Activated CD8-positive, alpha-beta T cell treated with anti-CD3 and anti-CD28 coated beads, Interleukin-2, amount 10 ng/mL, durations not matched to agents 7 days and 5 days (primary cell): ENCODE results near the gene GSTO2. TPM values are rescaled to one million over a fixed set of nuclear protein-coding genes. Genes with fewer than 3 reads are reported as not detected.

ENCODE experiments used
- ATAC-seq: fragments of 150-1000 bp; cut with Tn5 transposase; one replicate; pipeline ENCODE4 v1.10.0; 2021; ENCODE audit warnings: moderate library complexity
- CTCF ChIA-PET: fragments of 350-600 bp; sonication (Branson Sonifier 250); formaldehyde crosslinking; loops from one replicate; lab custom pipeline; 2021; ENCODE audit warnings: antibody characterized with exemption; lab: Charles Lee
- POLR2A ChIA-PET: fragments of 350-600 bp; sonication (Branson Sonifier 250); formaldehyde crosslinking; loops from one replicate; lab custom pipeline; 2021; ENCODE audit warnings: antibody characterized with exemption; lab: Charles Lee
- DNase-seq: peaks from one replicate; pipeline ENCODE4 v3.0.0-alpha.2; 2020
- H3K27ac Mint-ChIP-seq: one replicate; pipeline ENCODE4 v1.8.0; 2021; ENCODE audit warnings: mild to moderate bottlenecking, mixed read lengths
- H3K27me3 Mint-ChIP-seq: one replicate; pipeline ENCODE4 v1.8.0; 2021; ENCODE audit warnings: low read depth, mixed read lengths
- H3K36me3 Mint-ChIP-seq: one replicate; pipeline ENCODE4 v1.8.0; 2021; ENCODE audit warnings: low read depth, mixed read lengths
- H3K4me1 Mint-ChIP-seq: one replicate; pipeline ENCODE4 v1.8.0; 2021; ENCODE audit warnings: low read depth, mixed read lengths
- H3K4me3 Mint-ChIP-seq: one replicate; pipeline ENCODE4 v1.8.0; 2021; ENCODE audit warnings: mild to moderate bottlenecking, mixed read lengths
- H3K9me3 Mint-ChIP-seq: one replicate; pipeline ENCODE4 v1.8.0; 2022; ENCODE audit warnings: mixed read lengths; ENCODE audit not compliant: insufficient read depth
- total RNA-seq, 2 experiments: library from RNA; stranded (reverse); gene quantifications; one replicate each; pipeline ENCODE4 v1.2.3, GENCODE V29; 2021

The GSTO2 gene
- total RNA-seq, 2 experiments from 2014 or later, result 0.94 to 1.2 TPM

GRCh38 chr10:104326991-104327610 lies 58.1 kb downstream of the GSTO2 start:
- H3K27me3 Mint-ChIP-seq, result no peaks in the 10 kb centered on the region
- POLR2A ChIA-PET, result interaction anchor here (0.7 to 1.1 kb wide), 3 partner anchors 11 to 72 kb away, joined by 3 read pairs; partner anchors contain the start of gene GSTO1
- DNase-seq (no peak), ATAC-seq (no peak)
- H3K9me3 Mint-ChIP-seq, result no peaks in the 10 kb centered on the region
- peak overlapping the region; percentile 19 for H3K4me3 Mint-ChIP-seq
- CTCF ChIA-PET, result interaction anchor here (0.9 to 6.5 kb wide), 5 partner anchors 9 to 25 kb away, joined by 3 to 53 read pairs (median 5); partner anchors contain the start of gene CFAP58
- peaks cover 99% of the 10 kb centered on the region for H3K4me1 Mint-ChIP-seq
- peak overlapping the region; percentile 91 for H3K27ac Mint-ChIP-seq
- peaks cover 47% of the 10 kb centered on the region for H3K36me3 Mint-ChIP-seq

DNA sequence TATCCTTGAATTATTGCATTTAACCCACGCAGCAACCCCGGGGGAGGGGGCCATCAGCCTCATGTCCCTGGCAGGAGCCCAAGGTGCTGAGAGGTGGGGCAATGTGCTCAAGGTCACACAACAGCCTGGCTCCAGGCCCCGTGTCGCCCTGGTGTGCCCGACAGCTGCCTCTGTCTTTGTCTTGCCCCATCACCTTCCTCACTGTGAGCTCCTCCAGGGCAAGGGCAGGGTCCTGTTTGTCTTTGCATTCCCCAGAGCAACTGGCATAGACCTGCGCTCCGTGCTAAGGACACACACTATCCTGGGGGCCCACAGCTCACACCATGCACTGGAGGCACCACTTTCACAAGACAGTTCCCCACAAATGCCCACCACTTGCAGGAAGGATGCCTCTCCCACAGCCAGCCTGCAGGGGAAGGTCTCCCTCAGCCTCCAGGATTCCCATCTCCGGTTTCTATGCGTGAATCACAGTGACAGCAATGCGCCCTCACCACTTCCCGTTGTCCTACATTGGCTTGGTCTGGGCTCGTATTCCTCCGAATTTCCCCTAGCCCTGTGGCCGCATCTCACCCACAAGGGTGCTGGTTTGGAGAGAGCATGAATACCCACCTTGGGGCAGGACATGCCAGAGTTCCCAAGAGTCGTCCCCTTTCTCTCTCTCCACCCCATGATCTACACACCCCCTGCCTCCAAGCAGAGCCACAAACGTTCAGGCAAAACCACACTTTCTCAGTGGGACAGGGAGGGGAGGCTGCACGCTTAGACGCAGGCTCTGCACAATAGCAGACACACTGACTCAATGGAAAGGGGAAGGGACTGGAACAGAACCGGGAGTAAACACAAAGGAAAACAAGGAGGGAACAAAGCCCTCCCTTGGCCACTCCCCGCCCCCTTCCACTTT lies 59.0 kb downstream of the GSTO2 start:
- ChIA-PET CTCF (interaction anchor here (1.5 to 6.5 kb wide), 6 partner anchors 8 to 36 kb away, joined by 4 to 53 read pairs (median 9); partner anchors contain the start of genes CFAP58 and ITPRIP), POLR2A (interaction anchor here (0.7 to 2.2 kb wide), 3 partner anchors 10 to 73 kb away, joined by 3 to 24 read pairs (median 3); partner anchors contain the start of genes GSTO1 and ITPRIP)
- no peak for DNase-seq
- Mint-ChIP-seq H3K36me3 (peaks cover 49% of the 10 kb centered on the region), H3K4me3 (peak overlapping the region; percentile 55), H3K27me3 (no peaks in the 10 kb centered on the region), H3K9me3 (no peaks in the 10 kb centered on the region), H3K27ac (peak overlapping the region; percentile 91), H3K4me1 (peaks cover 98% of the 10 kb centered on the region)
- peak; percentile 4 for ATAC-seq

- Mint-ChIP-seq H3K36me3 (peaks cover 53% of the 10 kb centered on the region), H3K27me3 (no peaks in the 10 kb centered on the region), H3K9me3 (no peaks in the 10 kb centered on the region), H3K4me3 (peak overlapping the region; percentile 55), H3K27ac (peak overlapping the region; percentile 91), H3K4me1 (peaks cover 98% of the 10 kb centered on the region)
- DNase-seq (no peak), ATAC-seq (peak; percentile 5)
- ChIA-PET CTCF (interaction anchor here (0.6 to 6.5 kb wide), 6 partner anchors 9 to 37 kb away, joined by 3 to 53 read pairs (median 9); partner anchors contain the start of genes CFAP58 and ITPRIP), POLR2A (interaction anchor here (2.2 kb wide), 1 partner anchor 10 kb away, joined by 24 read pairs; the partner anchor contains the start of gene ITPRIP)
Measured at GRCh38 chr10:104328646-104328895, 59.6 kb downstream of the GSTO2 start.

GRCh38 chr10:104328896-104329710 lies 60.1 kb downstream of the GSTO2 start:
- Mint-ChIP-seq H3K27ac (peak overlapping the region; percentile 91), H3K36me3 (peaks cover 49% of the 10 kb centered on the region), H3K27me3 (no peaks in the 10 kb centered on the region), H3K4me1 (peaks cover 98% of the 10 kb centered on the region), H3K4me3 (peak overlapping the region; percentile 55), H3K9me3 (no peaks in the 10 kb centered on the region)
- ATAC-seq (peak; percentile 69), DNase-seq (peak; percentile 79)
- ChIA-PET CTCF (interaction anchor here (0.6 to 6.5 kb wide), 12 partner anchors 8 to 68 kb away, joined by 3 to 53 read pairs (median 4); partner anchors contain the start of genes CFAP58 and ITPRIP), POLR2A (interaction anchor here (0.9 to 2.2 kb wide), 5 partner anchors 9 to 30 kb away, joined by 3 to 24 read pairs (median 4); partner anchors contain the start of gene ITPRIP)

- Mint-ChIP-seq H3K27me3 (no peaks in the 10 kb centered on the region), H3K27ac (peak overlapping the region; percentile 91), H3K4me1 (peaks cover 98% of the 10 kb centered on the region), H3K9me3 (no peaks in the 10 kb centered on the region), H3K4me3 (peak overlapping the region; percentile 55), H3K36me3 (peaks cover 45% of the 10 kb centered on the region)
- POLR2A ChIA-PET, result interaction anchor here (0.9 to 2.2 kb wide), 5 partner anchors 9 to 30 kb away, joined by 3 to 24 read pairs (median 4); partner anchors contain the start of gene ITPRIP
- DNase-seq (no peak), ATAC-seq (peak; percentile 3)
- CTCF ChIA-PET, result interaction anchor here (1.0 to 6.5 kb wide), 11 partner anchors 8 to 69 kb away, joined by 3 to 53 read pairs (median 4); partner anchors contain the start of genes CFAP58 and ITPRIP
Measured at GRCh38 chr10:104329735-104330134, 60.8 kb downstream of the GSTO2 start.

GRCh38 chr10:104330168-104331110 lies 61.5 kb downstream of the GSTO2 start:
- ChIA-PET POLR2A (interaction anchor here (0.6 to 2.2 kb wide), 6 partner anchors 8 to 54 kb away, joined by 3 to 24 read pairs (median 4); partner anchors contain the start of gene ITPRIP), CTCF (interaction anchor here (1.0 to 6.5 kb wide), 11 partner anchors 8 to 70 kb away, joined by 3 to 53 read pairs (median 4); partner anchors contain the start of genes CFAP58 and ITPRIP)
- no peaks in the 10 kb centered on the region for H3K9me3 Mint-ChIP-seq
- peaks cover 98% of the 10 kb centered on the region for H3K4me1 Mint-ChIP-seq
- DNase-seq (no peak), ATAC-seq (no peak)
- H3K36me3 Mint-ChIP-seq, result peaks cover 44% of the 10 kb centered on the region
- peak overlapping the region; percentile 91 for H3K27ac Mint-ChIP-seq
- no peaks in the 10 kb centered on the region for H3K27me3 Mint-ChIP-seq
- H3K4me3 Mint-ChIP-seq, result no peak overlapping the region

DNA sequence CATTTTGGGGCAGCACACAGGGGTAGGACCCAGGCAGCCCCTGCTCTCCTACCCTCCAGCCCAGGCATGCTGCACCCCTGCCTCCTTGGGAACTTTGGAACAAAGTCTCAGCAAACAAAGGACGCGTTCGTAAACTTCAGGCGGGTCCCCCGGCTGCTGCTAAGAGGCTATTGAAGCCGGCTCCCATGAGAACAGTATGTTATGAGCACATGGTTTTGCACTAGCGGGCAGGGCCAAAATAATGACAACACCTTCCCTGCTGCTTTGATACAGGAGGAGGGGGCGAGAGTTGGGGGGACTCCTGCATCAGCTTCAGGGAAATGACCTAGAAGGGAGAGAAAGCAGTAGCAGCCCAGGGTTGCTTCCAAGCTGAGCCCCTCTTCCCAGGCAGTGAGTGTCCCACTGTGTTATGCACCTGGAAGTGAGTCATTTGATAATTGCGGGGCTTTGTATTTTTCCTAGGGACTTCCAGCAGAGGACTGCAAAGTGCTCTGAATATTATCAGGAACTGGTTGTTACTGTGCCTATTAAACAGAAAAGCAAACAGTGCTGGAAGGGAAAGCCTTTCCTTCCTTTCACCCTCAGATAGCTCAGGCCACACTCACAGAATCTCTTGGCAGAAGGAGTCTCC lies 62.3 kb downstream of the GSTO2 start:
- peaks cover 97% of the 10 kb centered on the region for H3K4me1 Mint-ChIP-seq
- ChIA-PET POLR2A (no interaction called here), CTCF (interaction anchor here (1.7 to 6.5 kb wide), 4 partner anchors 15 to 57 kb away, joined by 3 to 53 read pairs (median 22); partner anchors contain the start of gene CFAP58)
- H3K27me3 Mint-ChIP-seq, result no peaks in the 10 kb centered on the region
- peaks cover 39% of the 10 kb centered on the region for H3K36me3 Mint-ChIP-seq
- no peak for ATAC-seq
- no peak overlapping the region for H3K4me3 Mint-ChIP-seq
- DNase-seq, result no peak
- no peaks in the 10 kb centered on the region for H3K9me3 Mint-ChIP-seq
- no peak overlapping the region for H3K27ac Mint-ChIP-seq

- no peaks in the 10 kb centered on the region for H3K9me3 Mint-ChIP-seq
- ATAC-seq (no peak), DNase-seq (no peak)
- no peaks in the 10 kb centered on the region for H3K27me3 Mint-ChIP-seq
- H3K36me3 Mint-ChIP-seq, result peaks cover 39% of the 10 kb centered on the region
- H3K4me3 Mint-ChIP-seq, result peak overlapping the region; percentile 49
- POLR2A ChIA-PET, result no interaction called here
- CTCF ChIA-PET, result interaction anchor here (1.1 to 6.5 kb wide), 5 partner anchors 19 to 58 kb away, joined by 3 to 53 read pairs (median 30); partner anchors contain the start of gene CFAP58
- peak overlapping the region; percentile 86 for H3K27ac Mint-ChIP-seq
- H3K4me1 Mint-ChIP-seq, result peaks cover 89% of the 10 kb centered on the region
Measured at GRCh38 chr10:104332243-104333031, 63.5 kb downstream of the GSTO2 start.
